Karpas-422 (cell line): ENCODE results near the gene TCHHL1. TPM values are rescaled to one million over a fixed set of nuclear protein-coding genes. Genes with fewer than 3 reads are reported as not detected.
A peak's percentile ranks its signal among the peaks of the same experiment; 100 is the strongest.

ENCODE experiments used
- DNase-seq: peaks from one replicate; pipeline ENCODE4 v3.0.0-alpha.2; 2015
- H2AFZ ChIP-seq: fragments of 200-600 bp; sonication (generic); 2 replicates; pipeline ENCODE4 v1.6.1; 2014; ENCODE audit warnings: antibody characterized with exemption, low read length, mixed read lengths
- H3K27ac ChIP-seq: fragments of 200-600 bp; sonication (generic); 2 replicates; pipeline ENCODE4 v1.5.1; 2014; ENCODE audit warnings: mild to moderate bottlenecking, low read length, moderate library complexity
- H3K27me3 ChIP-seq: fragments of 200-600 bp; sonication (generic); 2 replicates; pipeline ENCODE4 v1.6.1; 2014; ENCODE audit warnings: low read length, mixed read lengths
- H3K36me3 ChIP-seq: fragments of 200-600 bp; sonication (generic); 2 replicates; pipeline ENCODE4 v1.6.1; 2014; ENCODE audit warnings: low read length, mixed read lengths; ENCODE audit not compliant: insufficient read depth
- H3K4me1 ChIP-seq: fragments of 200-600 bp; sonication (generic); 2 replicates; pipeline ENCODE4 v1.6.1; 2014; ENCODE audit warnings: mild to moderate bottlenecking, low read length, mixed read lengths
- H3K4me2 ChIP-seq: fragments of 200-600 bp; sonication (generic); 2 replicates; pipeline ENCODE4 v1.6.1; 2014; ENCODE audit warnings: low read length, low read depth, mild to moderate bottlenecking; ENCODE audit not compliant: poor library complexity, severe bottlenecking
- H3K4me3 ChIP-seq: fragments of 200-600 bp; sonication (generic); 2 replicates; pipeline ENCODE4 v1.5.1; 2014; ENCODE audit warnings: mild to moderate bottlenecking, antibody characterized with exemption, low read length, mixed read lengths
- H3K79me2 ChIP-seq: fragments of 200-600 bp; sonication (generic); 2 replicates; pipeline ENCODE4 v1.6.1; 2014; ENCODE audit warnings: mild to moderate bottlenecking, low read length, mixed read lengths
- H3K9ac ChIP-seq: fragments of 200-600 bp; sonication (generic); 2 replicates; pipeline ENCODE4 v1.6.0; 2014; ENCODE audit warnings: low read length
- H3K9me2 ChIP-seq: fragments of 200-600 bp; sonication (generic), shearing (Covaris generic); replicated peaks from 2 replicates; pipeline ENCODE4 v1.6.0; 2014; ENCODE audit warnings: mild to moderate bottlenecking, low read length, moderate library complexity; ENCODE audit not compliant: insufficient read depth
- H3K9me3 ChIP-seq: fragments of 300-700, 200-600 bp; sonication (generic); 2 replicates; pipeline ENCODE4 v1.6.1; 2014; ENCODE audit warnings: low read length, mixed read lengths
- H4K20me1 ChIP-seq: fragments of 200-600 bp; sonication (generic); 2 replicates; pipeline ENCODE4 v1.6.1; 2014; ENCODE audit warnings: mild to moderate bottlenecking, antibody characterized with exemption, low read length, low read depth; ENCODE audit not compliant: insufficient read depth
- total RNA-seq: library from RNA; depleted of rRNA; stranded (reverse); fragments of >200 nt; shearing (Covaris generic); gene quantifications from 2 replicates; pipeline ENCODE4 v1.2.3, GENCODE V29; 2014; ENCODE audit warnings: low replicate concordance

TCHHL1 gene
- total RNA-seq, 1 experiment from 2014 or later: not detected

DNA sequence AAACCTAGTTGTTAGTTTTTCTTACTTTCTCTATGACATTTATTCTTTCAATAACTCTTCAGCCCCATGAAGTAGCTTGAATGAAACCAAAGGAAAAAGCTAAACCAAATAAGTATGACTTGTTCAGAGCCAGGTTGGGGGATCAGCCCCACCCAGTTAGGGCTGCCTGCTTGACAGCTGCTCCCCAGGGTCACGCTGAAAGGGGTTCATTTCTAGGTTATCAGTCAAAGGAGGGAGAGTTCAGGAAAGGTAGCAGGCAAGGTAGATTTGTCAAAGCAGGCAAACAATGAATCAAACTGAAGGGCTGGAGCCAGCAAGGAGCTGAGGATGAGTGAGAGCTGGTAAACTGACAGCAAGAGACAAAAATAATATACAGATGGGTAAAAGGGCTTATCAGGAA lies 49.0 kb downstream of the TCHHL1 start:
- H3K9me3 ChIP-seq: no peaks in the 10 kb centered on the region
- H3K4me2 ChIP-seq: no peak overlapping the region
- no peak overlapping the region for H3K27ac ChIP-seq
- no peaks in the 10 kb centered on the region for H3K9me2 ChIP-seq
- H3K4me3 ChIP-seq: no peak overlapping the region
- H3K27me3 ChIP-seq: no peaks in the 10 kb centered on the region
- no peak for DNase-seq
- no peaks in the 10 kb centered on the region for H3K36me3 ChIP-seq
- no peak overlapping the region for H3K9ac ChIP-seq
- H3K79me2 ChIP-seq: peaks cover 6% of the 10 kb centered on the region; the same call in 1 of the 2 replicates
- H3K4me1 ChIP-seq: peaks cover 39% of the 10 kb centered on the region
- no peaks in the 10 kb centered on the region for H4K20me1 ChIP-seq
- H2AFZ ChIP-seq: no peak overlapping the region

DNA sequence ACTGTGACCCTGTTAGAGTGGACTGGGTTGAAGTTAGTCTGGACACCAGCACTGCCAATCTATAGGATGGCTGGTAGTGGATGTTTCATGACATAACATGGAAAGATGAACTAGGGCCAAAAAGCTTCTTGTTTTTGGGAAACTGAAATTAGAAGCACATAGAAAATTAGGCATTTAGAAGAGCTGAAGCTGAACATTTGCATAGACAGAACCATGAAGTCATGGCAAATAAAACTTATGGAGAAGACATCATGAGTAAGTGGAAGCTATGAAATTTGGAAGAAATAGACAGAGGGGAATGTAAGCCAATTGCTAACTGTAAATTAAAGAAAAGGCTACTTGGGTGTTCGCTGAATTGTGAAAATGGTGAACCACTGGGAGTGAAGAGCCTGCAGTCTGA lies 49.4 kb downstream of the TCHHL1 start:
- H3K4me2 ChIP-seq: no peak overlapping the region
- no peak for DNase-seq

DNA sequence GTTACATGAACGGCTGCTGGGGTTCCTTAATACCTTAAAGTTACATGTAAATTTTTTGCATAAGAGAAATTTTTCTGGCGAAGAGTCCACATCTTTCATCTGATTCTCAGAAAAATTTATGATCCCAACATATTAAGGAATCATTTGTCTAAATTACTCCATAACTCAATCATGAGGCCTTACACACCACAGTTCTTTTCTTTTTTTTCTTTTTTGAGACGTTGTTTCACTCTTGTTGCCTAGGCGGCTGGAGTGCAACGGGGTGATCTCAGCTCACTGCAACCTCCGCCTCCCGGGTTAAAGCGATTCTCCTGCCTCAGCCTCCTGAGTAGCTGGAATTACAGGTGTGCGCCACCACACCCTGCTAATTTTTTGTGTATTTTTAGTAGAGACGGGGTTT lies 50.0 kb downstream of the TCHHL1 start:
- no peak overlapping the region for H2AFZ ChIP-seq
- H3K27me3 ChIP-seq: no peaks in the 10 kb centered on the region
- no peaks in the 10 kb centered on the region for H4K20me1 ChIP-seq
- peaks cover 49% of the 10 kb centered on the region for H3K4me1 ChIP-seq
- peaks cover 6% of the 10 kb centered on the region; the same call in 1 of the 2 replicates for H3K79me2 ChIP-seq
- no peak overlapping the region for H3K27ac ChIP-seq
- no peaks in the 10 kb centered on the region for H3K9me3 ChIP-seq
- no peak overlapping the region for H3K9ac ChIP-seq
- H3K9me2 ChIP-seq: no peaks in the 10 kb centered on the region
- H3K4me3 ChIP-seq: no peak overlapping the region
- H3K4me2 ChIP-seq: no peak overlapping the region
- no peak for DNase-seq
- H3K36me3 ChIP-seq: peaks cover under 1% of the 10 kb centered on the region; the same call in 1 of the 2 replicates

More for the DNA sequence above, 49.4 kb downstream of the TCHHL1 start:
- Histone ChIP-seq H4K20me1 (no peaks in the 10 kb centered on the region), H3K27ac (no peak overlapping the region), H3K4me3 (no peak overlapping the region), H3K36me3 (no peaks in the 10 kb centered on the region), H3K27me3 (no peaks in the 10 kb centered on the region), H3K9me2 (no peaks in the 10 kb centered on the region), H3K9me3 (no peaks in the 10 kb centered on the region), H3K4me1 (peaks cover 43% of the 10 kb centered on the region), H2AFZ (no peak overlapping the region), H3K79me2 (peaks cover 6% of the 10 kb centered on the region; the same call in 1 of the 2 replicates), H3K9ac (no peak overlapping the region)

DNA sequence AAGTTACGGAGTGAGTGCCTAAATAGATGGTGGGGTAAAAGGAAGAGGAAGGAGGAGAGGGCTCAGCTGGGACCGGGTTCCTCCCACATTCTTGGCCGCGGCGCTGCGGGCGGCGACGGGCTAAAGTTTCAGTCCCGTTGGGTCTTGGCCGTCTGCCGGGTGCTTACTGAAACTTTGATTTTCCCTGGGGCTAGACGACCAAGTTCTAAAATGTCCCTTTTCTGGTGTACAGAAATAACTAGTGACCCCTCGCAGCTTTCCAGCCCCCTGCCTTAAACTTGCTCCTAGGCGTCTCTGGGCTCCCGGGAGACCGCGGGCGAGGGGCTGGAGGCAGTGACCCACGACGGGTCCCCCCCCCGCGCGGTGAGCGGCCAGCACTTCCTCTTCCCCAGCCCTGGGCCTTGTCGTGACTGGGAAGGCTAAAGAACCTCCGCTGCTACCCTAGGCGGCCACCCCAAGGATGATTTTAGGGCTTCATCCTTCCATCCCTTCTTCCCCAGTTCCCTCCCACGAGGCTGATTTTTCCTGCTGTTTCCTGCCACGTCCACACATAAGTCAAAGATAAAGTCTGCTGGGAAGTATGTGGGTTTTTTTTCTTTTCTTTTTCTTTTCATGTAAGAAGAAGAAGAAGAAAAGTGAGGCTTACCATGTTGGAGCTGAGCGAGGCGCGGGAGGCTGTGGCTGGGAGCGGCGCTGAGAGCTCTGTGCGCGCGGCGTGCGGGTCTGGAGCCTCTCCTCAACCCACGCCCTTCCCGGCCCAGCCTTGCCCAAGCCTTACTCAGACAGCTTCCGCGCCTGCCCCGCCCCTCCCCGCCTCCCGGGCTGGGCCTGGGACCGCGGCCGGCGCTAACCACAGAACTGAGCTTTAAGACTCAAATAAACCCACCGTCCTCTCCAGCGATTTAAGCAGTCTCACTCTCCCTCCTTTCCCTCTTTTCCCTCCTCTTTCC lies 52.3 kb downstream of the TCHHL1 start, which contains the start of gene S100A11:
S100A11 (minus strand) TSS at position 738 of the 950 bp plus-strand sequence; CDS start at position 649, 89 bp downstream.
- Histone ChIP-seq H3K9ac (peak within 1 kb of the TSS; percentile 85), H2AFZ (peak within 1 kb of the TSS; percentile 76), H3K36me3 (peaks cover 14% of the 10 kb centered on the region), H3K27me3 (no peaks in the 10 kb centered on the region), H3K9me2 (0 out of 2 replicates have a peak, but pooled peaks cover 5% of the 10 kb centered on the region), H4K20me1 (no peaks in the 10 kb centered on the region), H3K9me3 (no peaks in the 10 kb centered on the region), H3K27ac (peak within 1 kb of the TSS; percentile 90), H3K4me3 (peak within 1 kb of the TSS; percentile 76), H3K4me2 (peak within 1 kb of the TSS; percentile 96), H3K4me1 (peaks cover 56% of the 10 kb centered on the region), H3K79me2 (peaks cover 6% of the 10 kb centered on the region; the same call in 1 of the 2 replicates)
- DNase-seq: peak; percentile 86

- H3K27ac ChIP-seq: peak overlapping the region; percentile 90
- no peaks in the 10 kb centered on the region for H3K9me3 ChIP-seq
- no peak for DNase-seq
- H3K9ac ChIP-seq: peak overlapping the region; percentile 85
- peak overlapping the region; percentile 96 for H3K4me2 ChIP-seq
- H3K4me3 ChIP-seq: peak overlapping the region; percentile 76
- no peaks in the 10 kb centered on the region for H4K20me1 ChIP-seq
- peaks cover 6% of the 10 kb centered on the region; the same call in 1 of the 2 replicates for H3K79me2 ChIP-seq
- H3K36me3 ChIP-seq: peaks cover 14% of the 10 kb centered on the region
- H3K4me1 ChIP-seq: peaks cover 56% of the 10 kb centered on the region
- H3K27me3 ChIP-seq: no peaks in the 10 kb centered on the region
- 0 out of 2 replicates have a peak, but pooled peaks cover 5% of the 10 kb centered on the region for H3K9me2 ChIP-seq
- H2AFZ ChIP-seq: peak overlapping the region; percentile 76; the same call in 1 of the 2 replicates
Observed at GRCh38 chr1:152035539-152036266, 53.2 kb downstream of the TCHHL1 start.

DNA sequence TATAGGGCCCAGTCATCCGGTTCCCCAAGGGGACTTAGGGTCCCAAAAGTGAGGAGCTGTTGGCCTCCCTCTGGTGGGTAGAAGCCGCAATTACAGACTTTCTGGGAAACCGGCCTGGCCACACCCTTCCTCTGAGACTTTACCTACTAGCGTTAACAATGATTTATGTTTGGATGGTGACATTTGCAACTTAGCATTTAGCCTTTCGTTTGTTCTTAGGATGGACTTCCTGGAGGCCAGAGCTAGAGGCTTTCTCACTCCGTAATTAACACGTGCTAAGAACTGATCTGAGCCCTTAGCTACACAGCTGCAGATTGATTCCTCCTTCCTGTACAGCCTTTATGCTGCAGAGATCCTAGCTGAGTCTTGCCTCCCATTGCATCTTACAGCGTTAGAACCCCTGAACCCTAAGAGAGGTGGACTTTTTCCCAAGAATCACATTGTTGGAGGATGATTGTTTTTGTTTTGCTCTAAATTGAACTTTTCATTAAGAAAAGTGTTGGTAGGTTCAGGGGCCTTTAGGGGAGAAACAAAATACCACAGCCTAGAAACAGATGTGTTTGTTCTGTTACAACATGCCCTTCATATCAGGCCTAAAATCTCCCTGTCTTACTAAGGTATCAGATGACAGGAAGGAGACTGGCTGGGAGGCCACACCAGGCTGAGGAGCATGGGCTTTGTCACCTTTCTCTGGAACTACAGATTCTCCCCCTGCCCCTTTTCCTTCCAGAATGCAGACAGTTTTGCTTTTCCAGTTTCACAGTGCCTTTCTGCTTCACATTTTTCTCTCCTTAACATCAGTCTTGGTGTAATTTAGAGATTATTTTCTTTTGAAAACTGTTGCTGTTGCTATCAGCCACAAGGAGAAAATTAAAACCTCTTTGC lies 54.0 kb downstream of the TCHHL1 start:
- Histone ChIP-seq H3K36me3 (peaks cover 14% of the 10 kb centered on the region), H3K9ac (peak overlapping the region; percentile 85), H3K4me2 (peak overlapping the region; percentile 96), H3K27me3 (no peaks in the 10 kb centered on the region), H3K4me3 (peak overlapping the region; percentile 76), H3K4me1 (peaks cover 55% of the 10 kb centered on the region), H3K9me2 (0 out of 2 replicates have a peak, but pooled peaks cover 5% of the 10 kb centered on the region), H3K27ac (peak overlapping the region; percentile 90), H3K9me3 (no peaks in the 10 kb centered on the region), H3K79me2 (peaks cover 6% of the 10 kb centered on the region; the same call in 1 of the 2 replicates), H4K20me1 (no peaks in the 10 kb centered on the region), H2AFZ (peak overlapping the region; percentile 50)
- peak; percentile 89 for DNase-seq

DNA sequence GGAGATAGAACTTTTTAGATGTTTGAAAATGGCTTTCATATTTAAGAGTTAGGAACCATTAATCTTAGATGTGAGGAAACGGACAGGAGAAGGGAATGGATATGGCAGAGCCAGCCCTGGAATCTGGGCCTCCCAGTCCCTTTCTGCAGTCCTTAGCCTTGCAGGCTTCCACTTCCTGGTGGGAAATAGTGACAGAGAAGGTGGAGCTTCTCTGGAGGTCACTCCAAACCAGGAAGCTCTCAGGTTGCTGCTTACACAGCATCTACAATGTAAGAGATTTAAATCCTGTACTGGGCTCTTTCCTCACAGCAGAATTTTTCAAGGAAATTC lies 54.6 kb downstream of the TCHHL1 start:
- Histone ChIP-seq H3K9ac (peak overlapping the region; percentile 85), H3K4me2 (peak overlapping the region; percentile 96), H4K20me1 (no peaks in the 10 kb centered on the region), H3K4me1 (peaks cover 49% of the 10 kb centered on the region), H3K4me3 (peak overlapping the region; percentile 76; the same call in 1 of the 2 replicates), H3K9me3 (no peaks in the 10 kb centered on the region), H3K9me2 (0 out of 2 replicates have a peak, but pooled peaks cover 5% of the 10 kb centered on the region), H3K27me3 (no peaks in the 10 kb centered on the region), H2AFZ (0 out of 2 replicates have a peak overlapping the region, but pooled peaks have one; percentile 13), H3K79me2 (peaks cover 6% of the 10 kb centered on the region; the same call in 1 of the 2 replicates), H3K27ac (peak overlapping the region; percentile 90), H3K36me3 (peaks cover 14% of the 10 kb centered on the region)
- no peak for DNase-seq
